HepG2 (cell line): ENCODE results near the gene KRTAP7-1. TPM values are rescaled to one million over a fixed set of nuclear protein-coding genes. Genes with fewer than 3 reads are reported as not detected.

Source experiments
- ATAC-seq: fragments of 200-7000 bp; cut with Tn5 transposase; 3 replicates; pipeline ENCODE4 v1.9.1; 2020; ENCODE audit warnings: mild to moderate bottlenecking, moderate library complexity
- BruUV-seq: library from RNA; stranded (reverse); fragments of 400-500 nt; replicated peaks from 2 replicates; lab custom pipeline; 2021; lab: Mats Ljungman, UMichigan
- CTCF ChIA-PET: fragments of 300-600 bp; formaldehyde crosslinking; extraction: SDS; loops from one replicate; lab custom pipeline; 2021; ENCODE audit warnings: low total read pairs, inconsistent platforms, low intra/inter-chr PET ratio; lab: Yijun Ruan, JAX
- POLR2A ChIA-PET: fragments of 350-600 bp; sonication (Branson Sonifier 250); formaldehyde crosslinking; loops from one replicate; lab custom pipeline; 2020; ENCODE audit warnings: antibody characterized with exemption, inconsistent platforms; lab: Yijun Ruan, JAX
- DNase-seq: peaks from one replicate; pipeline ENCODE4 v3.0.0-alpha.2; 2015; ENCODE audit warnings: low spot score
- FAIRE-seq: peaks from 3 replicates; lab custom pipeline; 2011; peaks lifted over from hg19 to GRCh38; lab: Jason Lieb, UNC
- H2AFZ ChIP-seq: one replicate; pipeline ENCODE4 v1.6.1; 2011; ENCODE audit warnings: low read length, inconsistent platforms
- H3K27ac ChIP-seq: fragments of 300-600 bp; 3 replicates; pipeline ENCODE4 v1.8.0; 2011; ENCODE audit warnings: mixed run types, mild to moderate bottlenecking, mixed read lengths, low read length, inconsistent platforms; ENCODE audit not compliant: insufficient read depth; ENCODE audit errors: extremely low read length
- H3K27me3 ChIP-seq, 2 experiments: fragments of 200-600 bp in 1 of 2; 2 replicates in 1 of 2; 3 replicates in 1 of 2; pipeline versions ENCODE4 v1.6.0 to v1.8.0; 2011; ENCODE audit warnings: low read length in 2 of 2, mild to moderate bottlenecking in 2 of 2, moderate library complexity in 2 of 2, inconsistent platforms in 1 of 2; ENCODE audit not compliant: insufficient read depth in 2 of 2, control insufficient read depth in 1 of 2
- H3K36me3 ChIP-seq, 2 experiments: fragments of 200-600 bp in 1 of 2; replicated peaks in 1 of 2; 2 replicates in 1 of 2; 3 replicates in 1 of 2; pipeline versions ENCODE4 v1.5.1 to v1.8.0; 2011; ENCODE audit warnings: low read length in 2 of 2, inconsistent platforms in 1 of 2; ENCODE audit not compliant: insufficient read depth in 2 of 2, control insufficient read depth in 1 of 2
- H3K4me1 ChIP-seq: 2 replicates; pipeline ENCODE4 v1.5.1; 2012; ENCODE audit warnings: low read length, inconsistent platforms; ENCODE audit not compliant: insufficient read depth
- H3K4me2 ChIP-seq: 2 replicates; pipeline ENCODE4 v1.6.0; 2011; ENCODE audit warnings: low read depth, low read length, inconsistent platforms
- H3K4me3 ChIP-seq, 3 experiments: fragments of 200-600 bp in 1 of 3; sonication (generic), shearing (Covaris generic) in 1 of 3; replicated peaks in 1 of 3; 2 replicates each; pipeline ENCODE4 v1.5.1; 2011 to 2016; ENCODE audit warnings: low read length in 3 of 3, inconsistent platforms in 2 of 3, low read depth in 2 of 3, mild to moderate bottlenecking in 2 of 3, control low read depth in 1 of 3, mixed read lengths in 1 of 3; ENCODE audit not compliant: insufficient read depth in 1 of 3
- H3K79me2 ChIP-seq: one replicate; pipeline ENCODE4 v1.6.1; 2011; ENCODE audit warnings: low read length, inconsistent platforms; ENCODE audit not compliant: insufficient read depth
- H3K9ac ChIP-seq: 2 replicates; pipeline ENCODE4 v1.6.0; 2011; ENCODE audit warnings: mild to moderate bottlenecking, low read depth, low read length, inconsistent platforms; ENCODE audit not compliant: insufficient read depth
- H3K9me3 ChIP-seq: 2 replicates; pipeline ENCODE4 v1.5.1; 2012; ENCODE audit warnings: mild to moderate bottlenecking, low read length
- H4K20me1 ChIP-seq: 2 replicates; pipeline ENCODE4 v1.6.0; 2011; ENCODE audit warnings: inconsistent platforms, mild to moderate bottlenecking, low read length, moderate library complexity; ENCODE audit not compliant: insufficient read depth
- CHD4 ChIP-seq: fragments of 200-600 bp; sonication (generic); IDR thresholded peaks from 2 replicates; pipeline ENCODE4 v1.7.0; 2017; ENCODE audit warnings: mild to moderate bottlenecking, low read length, borderline replicate concordance
- DR1 ChIP-seq: sonication (generic); formaldehyde crosslinking; IDR thresholded peaks from 2 replicates; pipeline ENCODE4 v1.8.0; 2021; ENCODE audit warnings: mild to moderate bottlenecking, missing genetic modification reagents, inconsistent platforms
- GATAD1 ChIP-seq: IDR thresholded peaks from 2 replicates; pipeline ENCODE4 v1.6.1; 2016; ENCODE audit warnings: missing genetic modification reagents, missing compliant biosample characterization
- GTF3A ChIP-seq: sonication (generic); formaldehyde crosslinking; conservative IDR thresholded peaks from 2 replicates; pipeline ENCODE4 v1.4.0; 2020; ENCODE audit warnings: mild to moderate bottlenecking, missing genetic modification reagents
- PAF1 ChIP-seq: IDR thresholded peaks from 2 replicates; pipeline ENCODE4 v1.6.1; 2016; ENCODE audit warnings: missing genetic modification reagents, missing compliant biosample characterization
- SCMH1 ChIP-seq: sonication (generic); formaldehyde crosslinking; IDR thresholded peaks from 2 replicates; pipeline ENCODE4 v1.9.0; 2021; ENCODE audit warnings: missing genetic modification reagents, mild to moderate bottlenecking, borderline replicate concordance
- TFE3 ChIP-seq: IDR thresholded peaks from 2 replicates; pipeline ENCODE4 v1.6.1; 2016
- ZBTB25 ChIP-seq: IDR thresholded peaks from 2 replicates; pipeline ENCODE4 v1.6.1; 2018; ENCODE audit warnings: missing genetic modification reagents
- ZFY ChIP-seq: sonication (generic); formaldehyde crosslinking; IDR thresholded peaks from 2 replicates; pipeline ENCODE4 v1.4.0; 2020; ENCODE audit warnings: missing genetic modification reagents
- ZNF264 ChIP-seq: sonication (generic); formaldehyde crosslinking; IDR thresholded peaks from 2 replicates; pipeline ENCODE4 v1.4.0; 2020; ENCODE audit warnings: missing genetic modification reagents
- in situ Hi-C: cut with HindIII; loops from 2 replicates; pipeline ENCODE4 v1.10.0; 2017; ENCODE audit warnings: low pct_unique_long_range_greater_than_20kb; ENCODE audit not compliant: extremely low pct_ligation_motif_present
- intact Hi-C: fragments of 100-400 bp; cut with micrococcal nuclease; formaldehyde crosslinking; loops from one replicate; pipeline ENCODE4 v1.10.0; 2022; ENCODE audit not compliant: unreplicated experiment
- polyA plus RNA-seq, 8 experiments: library from polyadenylated mRNA; depleted of rRNA in 3 of 8; stranded (reverse) in 7 of 8; unstranded in 1 of 8; fragments of >200 nt; fragmentation: Illumina TruSeq in 4 of 8; extraction: Trizol in 4 of 8; gene quantifications; 2 replicates each; pipeline versions ENCODE4 v1.2.1 to v1.2.3, GENCODE V29; 2011 to 2016; ENCODE audit warnings: low read depth in 4 of 8, missing spikeins in 1 of 8, mixed read lengths in 1 of 8; ENCODE audit not compliant: insufficient read depth in 1 of 8
- total RNA-seq, 5 experiments: library from RNA; depleted of rRNA; stranded (reverse); fragments of >200 nt; fragmentation: Illumina TruSeq; extraction: Trizol; gene quantifications; 2 replicates each; pipeline ENCODE4 v1.2.3, GENCODE V29; 2016; ENCODE audit warnings: low read depth in 1 of 5

The KRTAP7-1 gene
- total and polyA plus RNA-seq, 2 of the 13 experiments (the other 11 are each of a cell fraction or from before 2014, with no cell fraction given), result not detected

GRCh38 chr21:30842990-30843389, 13.4 kb upstream of the KRTAP7-1 start:
- DNase-seq (no peak), ATAC-seq (no peak), FAIRE-seq (no peak)
- Histone ChIP-seq H3K36me3 (no peaks in the 10 kb centered on the region), H3K4me2 (no peak overlapping the region), H3K27ac (no peak overlapping the region), H2AFZ (no peak overlapping the region), H3K4me3 (no peak overlapping the region), H3K27me3 (no peaks in the 10 kb centered on the region), H3K9ac (no peak overlapping the region), H3K79me2 (no peaks in the 10 kb centered on the region), H3K9me3 (peaks cover 68% of the 10 kb centered on the region), H4K20me1 (no peaks in the 10 kb centered on the region), H3K4me1 (no peaks in the 10 kb centered on the region)
- CTCF ChIA-PET, result no interaction called here
- POLR2A ChIA-PET, result no interaction called here
- TF ChIP-seq ZBTB25 (CRISPR knock-in tag) (no peak), ZFY (no peak), TFE3 (CRISPR knock-in tag) (no peak), PAF1 (CRISPR knock-in tag) (no peak), GTF3A (CRISPR knock-in tag) (no peak), CHD4 (no peak), ZNF264 (CRISPR knock-in tag) (no peak), DR1 (CRISPR knock-in tag) (no peak), GATAD1 (CRISPR knock-in tag) (no peak), SCMH1 (CRISPR knock-in tag) (no peak)
- in situ Hi-C loops (no loop called here), intact Hi-C loops (no loop called here)
- no TSS peak for BruUV-seq
